CD4-positive, alpha-beta T cell treated with Interleukin-12 subunit alpha and Interleukin-12 subunit beta, for 1 hour (primary cell): ENCODE measurements around the gene POLRMT.

Experiments
- DNase-seq: peaks from one replicate; pipeline ENCODE4 v3.0.0-alpha.2; 2020

POLRMT gene

GRCh38 chr19:574658-575526, 58.4 kb downstream of the POLRMT start:
- DNase-seq, result no peak

GRCh38 chr19:573519-573825, 59.9 kb downstream of the POLRMT start:
- DNase-seq, result no peak

DNA sequence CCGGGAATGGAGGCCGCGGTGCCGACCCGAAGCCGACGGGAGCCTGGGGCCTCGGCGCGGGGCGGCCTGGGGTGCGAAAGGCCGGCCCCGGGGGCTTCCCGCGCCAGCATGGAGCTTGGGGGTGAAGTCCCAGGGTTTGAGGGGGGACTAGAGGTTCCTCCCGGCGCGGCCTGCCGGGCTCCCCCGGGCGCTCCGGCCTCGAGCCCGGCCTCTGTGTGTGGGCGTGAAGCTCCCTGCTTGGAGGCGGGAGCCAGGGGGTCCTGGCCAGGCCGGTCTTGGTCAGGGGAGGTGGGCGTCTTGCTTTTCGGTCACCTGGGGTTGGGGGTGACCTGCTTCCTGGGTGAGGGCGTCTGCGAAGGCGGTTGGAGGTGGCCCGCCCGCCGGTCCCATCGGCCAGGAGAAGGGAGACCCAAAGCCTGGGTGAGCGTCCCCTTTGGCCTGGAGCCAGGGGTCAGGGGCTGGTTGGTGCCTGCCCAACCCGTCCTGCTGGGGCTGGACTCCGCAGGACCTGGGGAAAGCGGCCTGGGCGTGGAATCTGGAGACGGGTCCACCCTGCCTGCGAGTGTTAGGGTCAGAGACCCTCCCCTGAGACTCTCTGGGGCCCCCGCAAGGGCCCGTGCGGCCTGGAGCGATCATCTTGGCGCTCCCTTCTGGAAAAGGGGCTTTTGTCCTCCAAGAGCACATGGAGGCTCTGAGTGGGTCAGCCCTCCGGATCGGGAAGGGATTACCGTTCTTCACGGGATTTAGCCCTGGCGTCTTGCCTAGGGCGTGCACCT, 60.4 kb downstream of the POLRMT start:
- no peak for DNase-seq

GRCh38 chr19:572140-572742, 61.1 kb downstream of the POLRMT start, which contains the start of gene BSG:
Gene BSG, plus strand, starts transcription at chr19:572596. Its CDS starts 39 bp downstream, at chr19:572635.
- DNase-seq, result peak; percentile 98

DNA sequence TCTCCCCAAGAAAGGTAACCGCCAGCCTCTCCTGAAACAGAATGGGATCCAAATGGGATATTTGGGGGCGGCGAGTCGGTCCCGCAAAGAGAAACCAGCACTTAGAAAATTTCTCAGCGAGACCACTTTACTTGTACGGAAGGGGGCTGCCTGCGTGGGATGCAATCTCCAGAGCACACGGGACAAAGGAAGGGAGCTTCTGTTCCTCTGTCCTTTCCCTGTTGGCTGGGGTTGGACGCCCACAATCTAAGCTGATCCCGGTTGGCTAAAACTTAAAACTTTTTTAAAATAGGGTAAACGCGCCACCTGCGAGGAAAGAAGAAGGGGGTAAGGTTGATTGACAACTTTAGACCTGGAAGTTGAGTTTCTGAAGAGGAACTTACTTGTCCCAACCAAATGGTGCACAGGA, 61.8 kb downstream of the POLRMT start:
- peak; percentile 13 for DNase-seq

- DNase-seq, result peak; percentile 62
Observed at GRCh38 chr19:570937-571565, 62.3 kb downstream of the POLRMT start.

DNA sequence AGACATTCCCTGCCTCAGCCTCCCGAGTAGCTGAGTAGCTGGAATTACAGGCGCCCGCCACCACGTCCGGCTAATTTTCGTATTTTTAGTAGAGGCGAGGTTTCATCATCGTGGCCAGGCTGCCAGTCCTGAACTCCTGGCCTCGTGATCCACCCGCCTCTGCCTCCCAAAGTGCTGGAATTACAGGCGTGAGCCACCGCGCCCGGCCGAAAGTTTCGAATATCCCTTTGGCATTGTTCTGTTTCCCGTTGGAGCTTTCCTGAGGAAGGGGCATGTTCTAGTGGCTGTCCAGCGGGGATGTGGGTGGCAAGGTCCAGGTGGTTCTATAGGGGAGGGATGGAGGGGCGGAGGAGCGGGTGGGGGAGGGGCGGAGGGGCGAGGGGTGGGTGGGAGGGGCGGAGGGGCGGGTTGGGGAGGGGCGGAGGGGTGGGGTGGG, 63.1 kb downstream of the POLRMT start:
- DNase-seq, result no peak

GRCh38 chr19:567296-567900, 65.9 kb downstream of the POLRMT start:
- no peak for DNase-seq
